HEK293 (cell line): ENCODE measurements around the gene ZNF605.
"Not testable (repeated sequence)": the region's sequence is repeated elsewhere in the genome, so short reads cannot be mapped to it uniquely, and the experiment has no call there.

Experiments used
- CTCF ChIA-PET: fragments of 350-600 bp; formaldehyde crosslinking; extraction: SDS; loops from one replicate; lab custom pipeline; 2021; ENCODE audit warnings: antibody characterized with exemption; lab: Yijun Ruan, JAX
- POLR2A ChIA-PET: fragments of 300-600 bp; formaldehyde crosslinking; extraction: SDS; loops from one replicate; lab custom pipeline; 2020; ENCODE audit warnings: antibody characterized with exemption, inconsistent platforms; lab: Yijun Ruan, JAX
- H3K27ac ChIP-seq: fragments of 200-500 bp; sonication (Bioruptor generic); 2 replicates; pipeline ENCODE4 v1.5.1; 2014; ENCODE audit warnings: low read depth, low read length, control low read depth, inconsistent platforms; ENCODE audit errors: extremely low read depth
- H3K36me3 ChIP-seq, 2 experiments: fragments of 200-500 bp in 1 of 2; sonication (Bioruptor generic) in 1 of 2; 1 replicate in 1 of 2; 2 replicates in 1 of 2; pipeline ENCODE4 v1.5.1; 2014 to 2017; ENCODE audit warnings: inconsistent platforms in 2 of 2, low read length in 2 of 2; ENCODE audit not compliant: control insufficient read depth in 2 of 2, insufficient read depth in 1 of 2
- H3K4me1 ChIP-seq: fragments of 200-500 bp; sonication (Bioruptor generic); 2 replicates; pipeline ENCODE4 v1.5.1; 2014; ENCODE audit warnings: mild to moderate bottlenecking, low read length, inconsistent platforms; ENCODE audit not compliant: control insufficient read depth, insufficient read depth
- H3K4me3 ChIP-seq: 2 replicates; pipeline ENCODE4 v1.5.1; 2011; ENCODE audit warnings: low read depth, mild to moderate bottlenecking, control low read depth, low read length, moderate library complexity
- H3K9me3 ChIP-seq: fragments of 200-500 bp; sonication (Bioruptor generic); 2 replicates; pipeline ENCODE4 v1.5.1; 2014; ENCODE audit warnings: low read depth, low read length, inconsistent platforms; ENCODE audit not compliant: control insufficient read depth, insufficient read depth
- FEZF1 ChIP-seq: fragments of 450-650 bp; formaldehyde crosslinking; IDR thresholded peaks from 2 replicates; pipeline ENCODE4 v1.5.1; 2016; ENCODE audit warnings: missing biosample characterization, missing genetic modification characterization
- IKZF3 ChIP-seq: fragments of 450-650 bp; IDR thresholded peaks from 2 replicates; pipeline ENCODE4 v1.5.0; 2018; ENCODE audit warnings: missing biosample characterization, mild to moderate bottlenecking, missing genetic modification characterization, moderate library complexity
- KLF16 ChIP-seq: fragments of 450-650 bp; formaldehyde crosslinking; IDR thresholded peaks from 2 replicates; pipeline ENCODE4 v1.5.1; 2017; ENCODE audit warnings: missing biosample characterization, missing genetic modification characterization
- PATZ1 ChIP-seq: fragments of 450-650 bp; formaldehyde crosslinking; IDR thresholded peaks from 2 replicates; pipeline ENCODE4 v1.5.1; 2016; ENCODE audit warnings: missing biosample characterization, missing genetic modification characterization
- PRDM1 ChIP-seq: fragments of 450-650 bp; formaldehyde crosslinking; IDR thresholded peaks from 2 replicates; pipeline ENCODE4; 2016; ENCODE audit warnings: missing biosample characterization, missing genetic modification characterization
- RBAK ChIP-seq: fragments of 450-650 bp; formaldehyde crosslinking; IDR thresholded peaks from 2 replicates; pipeline ENCODE4 v1.5.1; 2016; ENCODE audit warnings: missing biosample characterization, missing genetic modification characterization
- ZFHX2 ChIP-seq: fragments of 450-650 bp; formaldehyde crosslinking; conservative IDR thresholded peaks from 2 replicates; pipeline ENCODE4 v1.5.1; 2016; ENCODE audit warnings: missing biosample characterization, missing genetic modification characterization
- ZNF121 ChIP-seq: fragments of 450-650 bp; formaldehyde crosslinking; IDR thresholded peaks from 2 replicates; pipeline ENCODE4 v1.5.1; 2016; ENCODE audit warnings: missing biosample characterization, missing genetic modification characterization
- ZNF132 ChIP-seq: fragments of 450-650 bp; formaldehyde crosslinking; IDR thresholded peaks from 2 replicates; pipeline ENCODE4 v1.5.1; 2017; ENCODE audit warnings: missing biosample characterization, missing genetic modification characterization, borderline replicate concordance
- ZNF211 ChIP-seq: fragments of 450-650 bp; formaldehyde crosslinking; IDR thresholded peaks from 2 replicates; pipeline ENCODE4 v1.5.1; 2016; ENCODE audit warnings: low read depth, missing biosample characterization, missing genetic modification characterization
- ZNF341 ChIP-seq: fragments of 450-650 bp; formaldehyde crosslinking; IDR thresholded peaks from 2 replicates; pipeline ENCODE4; 2016; ENCODE audit warnings: low read depth, missing biosample characterization, missing genetic modification characterization
- ZNF518A ChIP-seq: fragments of 450-650 bp; formaldehyde crosslinking; conservative IDR thresholded peaks from 2 replicates; pipeline ENCODE4 v1.5.1; 2016; ENCODE audit warnings: low read depth, missing biosample characterization, missing genetic modification characterization
- ZNF596 ChIP-seq: fragments of 450-650 bp; IDR thresholded peaks from 2 replicates; pipeline ENCODE4 v1.5.0; 2018; ENCODE audit warnings: missing biosample characterization, mild to moderate bottlenecking, missing genetic modification characterization, moderate library complexity
- ZNF629 ChIP-seq: fragments of 450-650 bp; formaldehyde crosslinking; IDR thresholded peaks from 2 replicates; pipeline ENCODE4 v1.5.1; 2017; ENCODE audit warnings: missing biosample characterization, missing genetic modification characterization
- ZNF777 ChIP-seq: fragments of 450-650 bp; formaldehyde crosslinking; IDR thresholded peaks from 2 replicates; pipeline ENCODE4 v1.5.1; 2017; ENCODE audit warnings: missing biosample characterization, missing genetic modification characterization, borderline replicate concordance
- ZNF837 ChIP-seq: fragments of 450-650 bp; formaldehyde crosslinking; IDR thresholded peaks from 2 replicates; pipeline ENCODE4 v1.5.1; 2016; ENCODE audit warnings: missing biosample characterization, missing genetic modification characterization
- ZSCAN16 ChIP-seq: fragments of 450-650 bp; formaldehyde crosslinking; IDR thresholded peaks from 2 replicates; pipeline ENCODE4 v1.5.1; 2016; ENCODE audit warnings: missing biosample characterization, missing genetic modification characterization

ZNF605 gene

GRCh38 chr12:132881818-132882217 lies 74.3 kb downstream of the ZNF605 start:
- H3K4me3 ChIP-seq: no peak overlapping the region
- POLR2A ChIA-PET: no interaction called here
- no peak for TF ChIP-seq ZNF518A (tag by site-specific recombination)
- TF ChIP-seq, all 188 proteins: peak for 0
- H3K36me3 ChIP-seq: peaks cover 21 to 45% of the 10 kb centered on the region in 2 experiments
- H3K9me3 ChIP-seq: no peaks in the 10 kb centered on the region; the same call in 1 of the 2 replicates
- no peak overlapping the region for H3K27ac ChIP-seq
- H3K4me1 ChIP-seq: no peaks in the 10 kb centered on the region
- CTCF ChIA-PET: no interaction called here

GRCh38 chr12:132874620-132875019 lies 81.5 kb downstream of the ZNF605 start:
- H3K27ac ChIP-seq, H3K4me3 ChIP-seq, CTCF ChIA-PET, H3K9me3 ChIP-seq, POLR2A ChIA-PET, H3K4me1 ChIP-seq: not testable (repeated sequence)
- H3K36me3 ChIP-seq: peaks cover 21 to 80% of the 10 kb centered on the region in 2 experiments

GRCh38 chr12:132874175-132874574 lies 81.9 kb downstream of the ZNF605 start:
- no peaks in the 10 kb centered on the region for H3K9me3 ChIP-seq
- POLR2A ChIA-PET: no interaction called here
- peaks cover 21 to 82% of the 10 kb centered on the region in 2 experiments for H3K36me3 ChIP-seq
- TF ChIP-seq ZNF777 (tag by site-specific recombination) (no peak), ZNF629 (no peak), ZNF341 (tag by site-specific recombination) (no peak), PATZ1 (tag by site-specific recombination) (no peak), KLF16 (no peak), ZNF837 (tag by site-specific recombination) (no peak), PRDM1 (tag by site-specific recombination) (no peak), RBAK (tag by site-specific recombination) (no peak), ZNF121 (tag by site-specific recombination) (no peak), ZSCAN16 (no peak), FEZF1 (no peak), ZNF211 (tag by site-specific recombination) (no peak), IKZF3 (no peak), ZFHX2 (tag by site-specific recombination) (no peak), ZNF596 (tag by site-specific recombination) (no peak), ZNF132 (no peak)
- H3K27ac ChIP-seq: no peak overlapping the region
- no peaks in the 10 kb centered on the region for H3K4me1 ChIP-seq
- no peak overlapping the region for H3K4me3 ChIP-seq
- CTCF ChIA-PET: no interaction called here
